Keratinocyte (primary cell): Measurements from ENCODE around the gene DAO. TPM values are rescaled to one million over a fixed set of nuclear protein-coding genes. Genes with fewer than 3 reads are reported as not detected.
A peak's percentile ranks its signal among the peaks of the same experiment; 100 is the strongest.

ENCODE experiments used
- DNase-seq: peaks from one replicate; pipeline ENCODE4 v3.0.0-alpha.2; 2011; ENCODE audit warnings: low read depth, missing footprints, low spot score
- FAIRE-seq: peaks from 2 replicates; lab custom pipeline; 2011; peaks lifted over from hg19 to GRCh38; lab: Jason Lieb, UNC
- H2AFZ ChIP-seq: 2 replicates; pipeline ENCODE4 v1.6.0; 2012; ENCODE audit warnings: low read length, control low read depth, inconsistent platforms; ENCODE audit not compliant: control insufficient read depth
- H3K27ac ChIP-seq: 2 replicates; pipeline ENCODE4 v1.5.1; 2011; ENCODE audit warnings: low read length; ENCODE audit not compliant: control insufficient read depth, insufficient read depth
- H3K27me3 ChIP-seq: 3 replicates; pipeline ENCODE4 v1.6.0; 2011; ENCODE audit warnings: low read length; ENCODE audit not compliant: control insufficient read depth, insufficient read depth; ENCODE audit errors: extremely low read depth
- H3K36me3 ChIP-seq, 2 experiments: 2 replicates in 1 of 2; 3 replicates in 1 of 2; pipeline ENCODE4 v1.5.1; 2011; ENCODE audit warnings: low read length in 2 of 2, mild to moderate bottlenecking in 1 of 2; ENCODE audit not compliant: control insufficient read depth in 2 of 2, insufficient read depth in 2 of 2; ENCODE audit errors: extremely low read depth in 1 of 2
- H3K4me1 ChIP-seq: 3 replicates; pipeline ENCODE4 v1.5.1; 2011; ENCODE audit warnings: low read length; ENCODE audit not compliant: control insufficient read depth, insufficient read depth; ENCODE audit errors: extremely low read depth
- H3K4me2 ChIP-seq: 3 replicates; pipeline ENCODE4 v1.6.0; 2011; ENCODE audit warnings: low read depth, low read length; ENCODE audit not compliant: control insufficient read depth, insufficient read depth; ENCODE audit errors: extremely low read depth
- H3K4me3 ChIP-seq, 3 experiments: fragments of 200-600 bp in 1 of 3; sonication (generic) in 1 of 3; 2 replicates in 2 of 3; 3 replicates in 1 of 3; pipeline ENCODE4 v1.5.1; 2011 to 2016; ENCODE audit warnings: low read length in 3 of 3, mild to moderate bottlenecking in 3 of 3, control low read depth in 2 of 3, inconsistent platforms in 1 of 3, low read depth in 1 of 3, mixed read lengths in 1 of 3, mixed run types in 1 of 3, moderate library complexity in 1 of 3; ENCODE audit not compliant: control insufficient read depth in 2 of 3, insufficient read depth in 2 of 3; ENCODE audit errors: extremely low read depth in 1 of 3
- H3K79me2 ChIP-seq: 2 replicates; pipeline ENCODE4 v1.6.0; 2012; ENCODE audit warnings: low read length; ENCODE audit not compliant: control insufficient read depth, insufficient read depth
- H3K9ac ChIP-seq: 3 replicates; pipeline ENCODE4 v1.6.0; 2011; ENCODE audit warnings: low read length; ENCODE audit not compliant: control insufficient read depth, insufficient read depth; ENCODE audit errors: extremely low read depth
- H3K9me1 ChIP-seq: 3 replicates; pipeline ENCODE4 v1.6.0; 2011; ENCODE audit warnings: low read length; ENCODE audit not compliant: control insufficient read depth, insufficient read depth; ENCODE audit errors: extremely low read depth
- H3K9me3 ChIP-seq: 2 replicates; pipeline ENCODE4 v1.5.1; 2012; ENCODE audit warnings: low read depth, low read length; ENCODE audit not compliant: control insufficient read depth
- H4K20me1 ChIP-seq: 3 replicates; pipeline ENCODE4 v1.6.0; 2011; ENCODE audit warnings: low read length; ENCODE audit not compliant: control insufficient read depth, insufficient read depth; ENCODE audit errors: extremely low read depth
- EZH2 ChIP-seq: IDR thresholded peaks from one replicate; pipeline ENCODE4 v1.6.1; 2012; ENCODE audit warnings: inconsistent platforms, mild to moderate bottlenecking, low read length, moderate library complexity
- dilution Hi-C: fragments of 300-500 bp; cut with MboI; formaldehyde crosslinking; loops from one replicate; pipeline ENCODE4 v1.7.0; 2020; ENCODE audit warnings: low sequenced_read_pairs; ENCODE audit not compliant: extremely low pct_ligation_motif_present
- polyA plus RNA-seq, 5 experiments: library from polyadenylated mRNA; depleted of rRNA in 3 of 5; stranded (reverse) in 3 of 5; stranded (forward) in 1 of 5; unstranded in 1 of 5; fragments of >200 nt; gene quantifications; 1 replicate in 1 of 5; 2 replicates in 3 of 5; 3 replicates in 1 of 5; pipeline versions ENCODE4 v1.2.1 to v1.2.3, GENCODE V29; 2011 to 2012; ENCODE audit warnings: missing spikeins in 2 of 5, low read depth in 1 of 5, low replicate concordance in 1 of 5
- TF ChIP-seq, protein P1 (sequence below), 3 experiments: IDR thresholded peaks in 1 of 3; conservative IDR thresholded peaks in 1 of 3; optimal IDR thresholded peaks in 1 of 3; 2 replicates in 2 of 3; 3 replicates in 1 of 3; pipeline versions ENCODE3 to v1.5.1; 2011; ENCODE audit warnings: low read length in 3 of 3, mild to moderate bottlenecking in 3 of 3, moderate library complexity in 2 of 3, control low read depth in 1 of 3, inconsistent platforms in 1 of 3; ENCODE audit not compliant: insufficient read depth in 2 of 3; ENCODE audit errors: extremely low read depth in 1 of 3

Gene DAO
- polyA plus RNA-seq, 1 donor (not counting 4 experiments of a cell fraction or from before 2014, with no cell fraction given) = not detected

DNA sequence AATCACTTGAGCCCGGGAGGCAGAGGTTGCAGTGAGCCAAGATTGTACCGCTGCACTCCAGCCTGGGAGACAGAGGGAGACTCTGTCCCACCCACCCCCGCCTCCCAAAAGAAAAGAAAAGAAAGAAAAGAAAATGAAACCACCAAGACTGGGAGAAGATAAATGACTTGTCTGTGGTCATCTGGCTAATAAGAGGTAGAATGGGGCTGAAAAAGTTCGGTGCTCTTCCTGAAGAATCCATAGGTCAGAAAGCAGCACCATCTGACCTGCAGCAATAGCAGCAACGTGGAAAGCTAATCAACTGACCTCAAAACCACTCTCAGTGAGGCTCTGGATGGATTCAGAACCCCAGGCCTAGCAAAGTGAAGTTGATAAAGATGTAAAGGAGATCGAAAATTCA is 47.7 kb upstream of the DAO start:
- Histone ChIP-seq H3K4me1 (peaks cover 49% of the 10 kb centered on the region), H3K4me3 (no peak overlapping the region), H2AFZ (no peak overlapping the region), H3K9me3 (no peaks in the 10 kb centered on the region), H3K4me2 (peak overlapping the region; percentile 90), H3K9me1 (no peaks in the 10 kb centered on the region), H3K27me3 (no peaks in the 10 kb centered on the region), H4K20me1 (no peaks in the 10 kb centered on the region), H3K79me2 (peaks cover 72% of the 10 kb centered on the region), H3K9ac (no peak overlapping the region), H3K27ac (peak overlapping the region; percentile 90), H3K36me3 (peaks cover 20 to 61% of the 10 kb centered on the region in 2 experiments)
- TF ChIP-seq, protein P1, sequence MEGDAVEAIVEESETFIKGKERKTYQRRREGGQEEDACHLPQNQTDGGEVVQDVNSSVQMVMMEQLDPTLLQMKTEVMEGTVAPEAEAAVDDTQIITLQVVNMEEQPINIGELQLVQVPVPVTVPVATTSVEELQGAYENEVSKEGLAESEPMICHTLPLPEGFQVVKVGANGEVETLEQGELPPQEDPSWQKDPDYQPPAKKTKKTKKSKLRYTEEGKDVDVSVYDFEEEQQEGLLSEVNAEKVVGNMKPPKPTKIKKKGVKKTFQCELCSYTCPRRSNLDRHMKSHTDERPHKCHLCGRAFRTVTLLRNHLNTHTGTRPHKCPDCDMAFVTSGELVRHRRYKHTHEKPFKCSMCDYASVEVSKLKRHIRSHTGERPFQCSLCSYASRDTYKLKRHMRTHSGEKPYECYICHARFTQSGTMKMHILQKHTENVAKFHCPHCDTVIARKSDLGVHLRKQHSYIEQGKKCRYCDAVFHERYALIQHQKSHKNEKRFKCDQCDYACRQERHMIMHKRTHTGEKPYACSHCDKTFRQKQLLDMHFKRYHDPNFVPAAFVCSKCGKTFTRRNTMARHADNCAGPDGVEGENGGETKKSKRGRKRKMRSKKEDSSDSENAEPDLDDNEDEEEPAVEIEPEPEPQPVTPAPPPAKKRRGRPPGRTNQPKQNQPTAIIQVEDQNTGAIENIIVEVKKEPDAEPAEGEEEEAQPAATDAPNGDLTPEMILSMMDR (optimal IDR thresholded peaks at IDR 0.05 in 1 of 3, IDR thresholded peaks at IDR 0.05 in 1 of 3, conservative IDR thresholded peaks at IDR 0.05 in 1 of 3; ENCODE audit: extremely low read depth in 1 of 3, insufficient read depth in 2 of 3, low read length in 3 of 3) = no peak
- no peak for TF ChIP-seq EZH2
- DNase-seq = no peak
- no peak for FAIRE-seq
- dilution Hi-C loops = no loop called here

DNA sequence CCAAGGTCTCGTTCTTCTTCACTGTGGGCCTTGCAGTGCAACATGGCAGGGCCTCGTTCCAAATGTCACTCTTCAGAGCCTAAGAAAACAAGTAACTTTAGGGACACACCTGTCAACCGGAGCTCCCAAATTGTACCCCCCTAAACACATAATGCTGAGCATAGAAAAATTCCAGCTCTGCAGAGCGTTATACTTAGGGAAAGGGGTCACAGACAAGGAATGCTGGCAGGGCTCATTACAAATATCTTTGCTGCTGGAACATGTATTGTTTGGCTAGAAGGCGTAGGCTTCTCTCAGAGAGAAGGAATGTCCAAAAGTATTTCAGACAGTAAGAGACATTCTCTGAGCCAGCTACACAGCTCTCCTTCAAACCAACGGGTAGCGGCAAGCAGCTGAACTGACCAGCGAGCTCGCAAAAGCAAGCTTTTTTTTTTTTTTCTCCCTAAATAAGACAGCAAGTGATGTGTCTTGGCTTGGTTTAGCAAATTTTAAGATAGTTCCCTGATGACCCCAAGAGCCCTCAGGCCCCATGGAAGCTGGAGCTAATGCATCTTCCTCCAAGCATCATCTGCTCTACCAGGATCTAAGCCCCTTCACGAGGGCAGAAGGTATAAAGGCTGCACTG is 47.0 kb upstream of the DAO start:
- no peak overlapping the region for H2AFZ ChIP-seq
- H3K36me3 ChIP-seq = peaks cover 18 to 56% of the 10 kb centered on the region in 2 experiments
- H3K27me3 ChIP-seq = no peaks in the 10 kb centered on the region
- no peaks in the 10 kb centered on the region for H3K9me1 ChIP-seq
- no peaks in the 10 kb centered on the region for H3K9me3 ChIP-seq
- H3K4me1 ChIP-seq = peaks cover 56% of the 10 kb centered on the region
- H3K27ac ChIP-seq = peak overlapping the region; percentile 90
- H3K9ac ChIP-seq = peak overlapping the region; percentile 73
- TF ChIP-seq EZH2 = no peak
- TF ChIP-seq, protein P1 (optimal IDR thresholded peaks at IDR 0.05 in 1 of 3, IDR thresholded peaks at IDR 0.05 in 1 of 3, conservative IDR thresholded peaks at IDR 0.05 in 1 of 3; ENCODE audit: extremely low read depth in 1 of 3, insufficient read depth in 2 of 3, low read length in 3 of 3) = no peak
- FAIRE-seq = peak; percentile 52
- dilution Hi-C loops = no loop called here
- peak overlapping the region in 2 of 3 experiments; percentile 53 to 59 for H3K4me3 ChIP-seq
- H4K20me1 ChIP-seq = no peaks in the 10 kb centered on the region
- H3K4me2 ChIP-seq = peak overlapping the region; percentile 90
- DNase-seq = no peak
- peaks cover 70% of the 10 kb centered on the region for H3K79me2 ChIP-seq
